Measurements from ENCODE around the gene UTF1.

UTF1 gene

GRCh38 chr10:133239990-133240389 lies 10.0 kb downstream of the UTF1 start:
- TF ChIP-seq REST (IDR thresholded peaks at IDR 0.05; ENCODE audit: insufficient read depth in 1 of 2, low read depth in 2 of 2, low read length in 2 of 2) = no peak
- no peak for TF ChIP-seq SIN3A (IDR thresholded peaks at IDR 0.05; ENCODE audit: borderline replicate concordance, insufficient read depth, low read length)
- no peak for TF ChIP-seq POLR2AphosphoS5 (IDR thresholded peaks at IDR 0.05; ENCODE audit: low read depth, low read length)
- TF ChIP-seq TAF1 (IDR thresholded peaks at IDR 0.05; ENCODE audit: borderline replicate concordance, insufficient read depth, low read length) = no peak
- TF ChIP-seq FOXP2 (optimal IDR thresholded peaks at IDR 0.05; ENCODE audit: borderline replicate concordance, extremely low read depth, extremely low read length, insufficient read depth) = no peak

- TF ChIP-seq FOXP2 (optimal IDR thresholded peaks at IDR 0.05; ENCODE audit: borderline replicate concordance, extremely low read depth, extremely low read length, insufficient read depth) = no peak
- no peak for TF ChIP-seq SIN3A (IDR thresholded peaks at IDR 0.05; ENCODE audit: borderline replicate concordance, insufficient read depth, low read length)
Observed at GRCh38 chr10:133241501-133242205, 11.6 kb downstream of the UTF1 start.

GRCh38 chr10:133242611-133243356 lies 12.8 kb downstream of the UTF1 start:
- TF ChIP-seq SIN3A (IDR thresholded peaks at IDR 0.05; ENCODE audit: borderline replicate concordance, insufficient read depth, low read length) (peak; percentile 33; the same call in 1 of the 2 replicates), TAF1 (IDR thresholded peaks at IDR 0.05; ENCODE audit: borderline replicate concordance, insufficient read depth, low read length) (no peak)

- TF ChIP-seq FOXP2 (optimal IDR thresholded peaks at IDR 0.05; ENCODE audit: borderline replicate concordance, extremely low read depth, extremely low read length, insufficient read depth) = no peak
- no peak for TF ChIP-seq SIN3A (IDR thresholded peaks at IDR 0.05; ENCODE audit: borderline replicate concordance, insufficient read depth, low read length)
- no peak for TF ChIP-seq POLR2AphosphoS5 (IDR thresholded peaks at IDR 0.05; ENCODE audit: low read depth, low read length)
- TF ChIP-seq REST (IDR thresholded peaks at IDR 0.05; ENCODE audit: insufficient read depth in 1 of 2, low read depth in 2 of 2, low read length in 2 of 2) = no peak
- no peak for TF ChIP-seq TAF1 (IDR thresholded peaks at IDR 0.05; ENCODE audit: borderline replicate concordance, insufficient read depth, low read length)
Observed at GRCh38 chr10:133243593-133243992, 13.6 kb downstream of the UTF1 start.

GRCh38 chr10:133245439-133246235 lies 15.6 kb downstream of the UTF1 start:
- TF ChIP-seq SIN3A (IDR thresholded peaks at IDR 0.05; ENCODE audit: borderline replicate concordance, insufficient read depth, low read length) (no peak), FOXP2 (optimal IDR thresholded peaks at IDR 0.05; ENCODE audit: borderline replicate concordance, extremely low read depth, extremely low read length, insufficient read depth) (no peak), TAF1 (IDR thresholded peaks at IDR 0.05; ENCODE audit: borderline replicate concordance, insufficient read depth, low read length) (no peak), POLR2AphosphoS5 (IDR thresholded peaks at IDR 0.05; ENCODE audit: low read depth, low read length) (no peak), REST (IDR thresholded peaks at IDR 0.05; ENCODE audit: insufficient read depth in 1 of 2, low read depth in 2 of 2, low read length in 2 of 2) (no peak)
